Measurements from ENCODE around the gene MACROD1. TPM values are rescaled to one million over a fixed set of nuclear protein-coding genes. Genes with fewer than 3 reads are reported as not detected.

Gene MACROD1
- total and polyA plus RNA-seq, 9 of the 15 experiments (the other 6 are each of a cell fraction or from before 2014, with no cell fraction given): 1.1 to 60.0 (median 26.4) TPM

- TF ChIP-seq, protein P1, sequence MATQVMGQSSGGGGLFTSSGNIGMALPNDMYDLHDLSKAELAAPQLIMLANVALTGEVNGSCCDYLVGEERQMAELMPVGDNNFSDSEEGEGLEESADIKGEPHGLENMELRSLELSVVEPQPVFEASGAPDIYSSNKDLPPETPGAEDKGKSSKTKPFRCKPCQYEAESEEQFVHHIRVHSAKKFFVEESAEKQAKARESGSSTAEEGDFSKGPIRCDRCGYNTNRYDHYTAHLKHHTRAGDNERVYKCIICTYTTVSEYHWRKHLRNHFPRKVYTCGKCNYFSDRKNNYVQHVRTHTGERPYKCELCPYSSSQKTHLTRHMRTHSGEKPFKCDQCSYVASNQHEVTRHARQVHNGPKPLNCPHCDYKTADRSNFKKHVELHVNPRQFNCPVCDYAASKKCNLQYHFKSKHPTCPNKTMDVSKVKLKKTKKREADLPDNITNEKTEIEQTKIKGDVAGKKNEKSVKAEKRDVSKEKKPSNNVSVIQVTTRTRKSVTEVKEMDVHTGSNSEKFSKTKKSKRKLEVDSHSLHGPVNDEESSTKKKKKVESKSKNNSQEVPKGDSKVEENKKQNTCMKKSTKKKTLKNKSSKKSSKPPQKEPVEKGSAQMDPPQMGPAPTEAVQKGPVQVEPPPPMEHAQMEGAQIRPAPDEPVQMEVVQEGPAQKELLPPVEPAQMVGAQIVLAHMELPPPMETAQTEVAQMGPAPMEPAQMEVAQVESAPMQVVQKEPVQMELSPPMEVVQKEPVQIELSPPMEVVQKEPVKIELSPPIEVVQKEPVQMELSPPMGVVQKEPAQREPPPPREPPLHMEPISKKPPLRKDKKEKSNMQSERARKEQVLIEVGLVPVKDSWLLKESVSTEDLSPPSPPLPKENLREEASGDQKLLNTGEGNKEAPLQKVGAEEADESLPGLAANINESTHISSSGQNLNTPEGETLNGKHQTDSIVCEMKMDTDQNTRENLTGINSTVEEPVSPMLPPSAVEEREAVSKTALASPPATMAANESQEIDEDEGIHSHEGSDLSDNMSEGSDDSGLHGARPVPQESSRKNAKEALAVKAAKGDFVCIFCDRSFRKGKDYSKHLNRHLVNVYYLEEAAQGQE (IDR thresholded peaks at IDR 0.05; ENCODE audit: borderline replicate concordance): peak; percentile 25; the same call in 1 of the 2 replicates
- TF ChIP-seq, protein P1 (CRISPR knock-in tag; IDR thresholded peaks at IDR 0.05; ENCODE audit: low read depth): no peak
- TF ChIP-seq LARP7 (IDR thresholded peaks at IDR 0.05): peak; percentile 77; the same call in 1 of the 2 replicates
- TF ChIP-seq ZNF384 (IDR thresholded peaks at IDR 0.05; ENCODE audit: low read depth, low read length): no peak
- TF ChIP-seq KLF1 (tag; IDR thresholded peaks at IDR 0.05): no peak
- TF ChIP-seq DACH1 (IDR thresholded peaks at IDR 0.05; ENCODE audit: partially characterized antibody): no peak
- no peak for TF ChIP-seq ZNF830 (CRISPR knock-in tag; IDR thresholded peaks at IDR 0.05)
- TF ChIP-seq KLF16 (IDR thresholded peaks at IDR 0.05): 0 out of 2 replicates have a peak, but pooled peaks have one; percentile 51
- peak; percentile 30; the same call in 1 of the 2 replicates for TF ChIP-seq MYC (IDR thresholded peaks at IDR 0.05; ENCODE audit: low read depth, low read length)
- no peak for TF ChIP-seq MYC (CRISPR knock-in tag; IDR thresholded peaks at IDR 0.05; ENCODE audit: borderline replicate concordance, low read depth)
- TF ChIP-seq PKNOX1 (IDR thresholded peaks at IDR 0.05): no peak
- peak; percentile 40; the same call in 1 of the 2 replicates for TF ChIP-seq SIN3B (IDR thresholded peaks at IDR 0.05; ENCODE audit: low read depth)
- TF ChIP-seq KAT2B (IDR thresholded peaks at IDR 0.05; ENCODE audit: low read depth, low read length): no peak
- TF ChIP-seq, protein P2, sequence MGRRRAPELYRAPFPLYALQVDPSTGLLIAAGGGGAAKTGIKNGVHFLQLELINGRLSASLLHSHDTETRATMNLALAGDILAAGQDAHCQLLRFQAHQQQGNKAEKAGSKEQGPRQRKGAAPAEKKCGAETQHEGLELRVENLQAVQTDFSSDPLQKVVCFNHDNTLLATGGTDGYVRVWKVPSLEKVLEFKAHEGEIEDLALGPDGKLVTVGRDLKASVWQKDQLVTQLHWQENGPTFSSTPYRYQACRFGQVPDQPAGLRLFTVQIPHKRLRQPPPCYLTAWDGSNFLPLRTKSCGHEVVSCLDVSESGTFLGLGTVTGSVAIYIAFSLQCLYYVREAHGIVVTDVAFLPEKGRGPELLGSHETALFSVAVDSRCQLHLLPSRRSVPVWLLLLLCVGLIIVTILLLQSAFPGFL (CRISPR knock-in tag; IDR thresholded peaks at IDR 0.05): 0 out of 2 replicates have a peak, but pooled peaks have one; percentile 68
- TF ChIP-seq MTA3 (IDR thresholded peaks at IDR 0.05; ENCODE audit: borderline replicate concordance): peak; percentile 53; the same call in 1 of the 2 replicates
- no peak for TF ChIP-seq TOE1 (IDR thresholded peaks at IDR 0.05; ENCODE audit: borderline replicate concordance)
- TF ChIP-seq TOE1 (CRISPR knock-in tag; IDR thresholded peaks at IDR 0.05; ENCODE audit: borderline replicate concordance, low read depth): no peak
- 0 out of 2 replicates have a peak, but pooled peaks have one; percentile 35 for TF ChIP-seq TRIM28 (IDR thresholded peaks at IDR 0.05)
Measured at GRCh38 chr11:64146036-64146955, 19.6 kb downstream of the MACROD1 start (continued).
